ENCODE measurements around the gene LILRB1. TPM values are rescaled to one million over a fixed set of nuclear protein-coding genes. Genes with fewer than 3 reads are reported as not detected.
A peak's percentile ranks its signal among the peaks of the same experiment; 100 is the strongest.

LILRB1 gene
- total RNA-seq, 1 donor from 2014 or later, result 23.6 TPM

- Histone ChIP-seq H3K36me3 (no peaks in the 10 kb centered on the region), H3K4me3 (no peak overlapping the region), H3K27ac (no peak overlapping the region), H3K27me3 (peaks cover 26% of the 10 kb centered on the region), H3K9me3 (no peaks in the 10 kb centered on the region), H3K4me1 (no peaks in the 10 kb centered on the region)
- peak; percentile 63 for ATAC-seq
- intact Hi-C loops (cut with DNase I), result no loop called here
- no peak for TF ChIP-seq CTCF (IDR thresholded peaks at IDR 0.05)
- DNase-seq, result no peak
These were observed 54.2 kb downstream of the LILRB1 start for GRCh38 chr19:54684527-54684926.

Small RNAs within 50 kb of the gene (microRNA-seq; reads per million reads assigned to microRNA genes)
- not detected for gene MIR8061 (ENCODE audit: borderline microRNAs expressed)

Other genes with a start within 250 kb of the LILRB1 start
- not detected for gene TTYH1, start 215.0 kb upstream of the LILRB1 start, total RNA-seq
- gene LENG8, start 181.3 kb upstream of the LILRB1 start, total RNA-seq, result 191 TPM
- gene LENG9, start 166.7 kb upstream of the LILRB1 start, total RNA-seq, result 7.2 TPM
- 38.2 TPM for gene CDC42EP5, start 157.2 kb upstream of the LILRB1 start, total RNA-seq
- gene LAIR2, start 127.7 kb upstream of the LILRB1 start, total RNA-seq, result not detected
- gene LILRA2, start 56.7 kb upstream of the LILRB1 start, total RNA-seq, result 15.4 TPM
- 4.7 TPM for gene LILRA1, start 36.9 kb upstream of the LILRB1 start, total RNA-seq
- 29.8 TPM for gene LILRB4, start 32.5 kb downstream of the LILRB1 start, total RNA-seq
- not detected for gene KIR3DL3, start 94.0 kb downstream of the LILRB1 start, total RNA-seq
- gene KIR2DL3, start 108.0 kb downstream of the LILRB1 start, total RNA-seq, result not detected
- gene KIR2DL1, start 139.3 kb downstream of the LILRB1 start, total RNA-seq, result 0.58 TPM
- gene KIR2DL4, start 173.1 kb downstream of the LILRB1 start, total RNA-seq, result 0.46 TPM
- gene KIR3DL1, start 186.0 kb downstream of the LILRB1 start, total RNA-seq, result 0.23 TPM
- gene KIR2DS4, start 202.2 kb downstream of the LILRB1 start, total RNA-seq, result 0.41 TPM
- gene KIR3DL2, start 220.0 kb downstream of the LILRB1 start, total RNA-seq, result 0.35 TPM
- 3.2 TPM for gene FCAR, start 243.8 kb downstream of the LILRB1 start, total RNA-seq